ENCODE data around the gene SLC15A4.

SLC15A4 gene

GRCh38 chr12:128783129-128783574 lies 40.6 kb downstream of the SLC15A4 start:
- H3K4me1 ChIP-seq (ENCODE audit: control insufficient read depth, insufficient read depth, low read length) = no peaks in the 10 kb centered on the region
- H3K36me3 ChIP-seq (ENCODE audit: control insufficient read depth, insufficient read depth, low read length) = no peaks in the 10 kb centered on the region
- no peak overlapping the region for H3K4me3 ChIP-seq (ENCODE audit: low read length)
- no peaks in the 10 kb centered on the region for H3K9me3 ChIP-seq (ENCODE audit: control insufficient read depth, low read length)
- no peaks in the 10 kb centered on the region for H3K27me3 ChIP-seq (ENCODE audit: control insufficient read depth, insufficient read depth, low read length)
- no peak overlapping the region for H3K9ac ChIP-seq (ENCODE audit: low read length)

- H3K27me3 ChIP-seq (ENCODE audit: control insufficient read depth, insufficient read depth, low read length) = no peaks in the 10 kb centered on the region
- H3K4me3 ChIP-seq (ENCODE audit: low read length) = no peak overlapping the region
- H3K36me3 ChIP-seq (ENCODE audit: control insufficient read depth, insufficient read depth, low read length) = no peaks in the 10 kb centered on the region
- H3K4me1 ChIP-seq (ENCODE audit: control insufficient read depth, insufficient read depth, low read length) = no peaks in the 10 kb centered on the region
- H3K9ac ChIP-seq (ENCODE audit: low read length) = no peak overlapping the region
- no peaks in the 10 kb centered on the region for H3K9me3 ChIP-seq (ENCODE audit: control insufficient read depth, low read length)
Observed at GRCh38 chr12:128779901-128780300, 43.9 kb downstream of the SLC15A4 start.

GRCh38 chr12:128772249-128772648 lies 51.5 kb downstream of the SLC15A4 start:
- Histone ChIP-seq H3K9ac (ENCODE audit: low read length) (no peak overlapping the region), H3K36me3 (ENCODE audit: control insufficient read depth, insufficient read depth, low read length) (no peaks in the 10 kb centered on the region), H3K4me3 (ENCODE audit: low read length) (no peak overlapping the region), H3K4me1 (ENCODE audit: control insufficient read depth, insufficient read depth, low read length) (no peaks in the 10 kb centered on the region), H3K9me3 (ENCODE audit: control insufficient read depth, low read length) (no peaks in the 10 kb centered on the region), H3K27me3 (ENCODE audit: control insufficient read depth, insufficient read depth, low read length) (peaks cover 14% of the 10 kb centered on the region)

GRCh38 chr12:128771681-128772080 lies 52.1 kb downstream of the SLC15A4 start:
- Histone ChIP-seq H3K4me1 (ENCODE audit: control insufficient read depth, insufficient read depth, low read length) (no peaks in the 10 kb centered on the region), H3K27me3 (ENCODE audit: control insufficient read depth, insufficient read depth, low read length) (peaks cover 17% of the 10 kb centered on the region), H3K9me3 (ENCODE audit: control insufficient read depth, low read length) (no peaks in the 10 kb centered on the region), H3K4me3 (ENCODE audit: low read length) (no peak overlapping the region), H3K9ac (ENCODE audit: low read length) (no peak overlapping the region), H3K36me3 (ENCODE audit: control insufficient read depth, insufficient read depth, low read length) (no peaks in the 10 kb centered on the region)

GRCh38 chr12:128767518-128767917 lies 56.2 kb downstream of the SLC15A4 start:
- Histone ChIP-seq H3K4me3 (ENCODE audit: low read length) (no peak overlapping the region), H3K9ac (ENCODE audit: low read length) (no peak overlapping the region), H3K4me1 (ENCODE audit: control insufficient read depth, insufficient read depth, low read length) (no peaks in the 10 kb centered on the region)

GRCh38 chr12:128766738-128767501 lies 56.8 kb downstream of the SLC15A4 start:
- Histone ChIP-seq H3K4me3 (ENCODE audit: low read length) (no peak overlapping the region), H3K27me3 (ENCODE audit: control insufficient read depth, insufficient read depth, low read length) (peaks cover 21% of the 10 kb centered on the region), H3K9me3 (ENCODE audit: control insufficient read depth, low read length) (no peaks in the 10 kb centered on the region), H3K9ac (ENCODE audit: low read length) (no peak overlapping the region), H3K4me1 (ENCODE audit: control insufficient read depth, insufficient read depth, low read length) (no peaks in the 10 kb centered on the region), H3K36me3 (ENCODE audit: control insufficient read depth, insufficient read depth, low read length) (no peaks in the 10 kb centered on the region)

More at GRCh38 chr12:128767518-128767917, 56.2 kb downstream of the SLC15A4 start:
- H3K36me3 ChIP-seq (ENCODE audit: control insufficient read depth, insufficient read depth, low read length) = no peaks in the 10 kb centered on the region
- peaks cover 21% of the 10 kb centered on the region for H3K27me3 ChIP-seq (ENCODE audit: control insufficient read depth, insufficient read depth, low read length)
- no peaks in the 10 kb centered on the region for H3K9me3 ChIP-seq (ENCODE audit: control insufficient read depth, low read length)

GRCh38 chr12:128763395-128763794 lies 60.4 kb downstream of the SLC15A4 start:
- Histone ChIP-seq H3K9me3 (ENCODE audit: control insufficient read depth, low read length) (no peaks in the 10 kb centered on the region), H3K27me3 (ENCODE audit: control insufficient read depth, insufficient read depth, low read length) (peaks cover 14% of the 10 kb centered on the region), H3K9ac (ENCODE audit: low read length) (no peak overlapping the region), H3K36me3 (ENCODE audit: control insufficient read depth, insufficient read depth, low read length) (no peaks in the 10 kb centered on the region), H3K4me1 (ENCODE audit: control insufficient read depth, insufficient read depth, low read length) (no peaks in the 10 kb centered on the region), H3K4me3 (ENCODE audit: low read length) (no peak overlapping the region)

- Histone ChIP-seq H3K9ac (ENCODE audit: low read length) (no peak overlapping the region), H3K9me3 (ENCODE audit: control insufficient read depth, low read length) (no peaks in the 10 kb centered on the region), H3K36me3 (ENCODE audit: control insufficient read depth, insufficient read depth, low read length) (no peaks in the 10 kb centered on the region), H3K4me3 (ENCODE audit: low read length) (no peak overlapping the region), H3K27me3 (ENCODE audit: control insufficient read depth, insufficient read depth, low read length) (peaks cover 3% of the 10 kb centered on the region), H3K4me1 (ENCODE audit: control insufficient read depth, insufficient read depth, low read length) (no peaks in the 10 kb centered on the region)
Observed at GRCh38 chr12:128761379-128761790, 62.4 kb downstream of the SLC15A4 start.

GRCh38 chr12:128755566-128755965 lies 68.2 kb downstream of the SLC15A4 start:
- H3K9me3 ChIP-seq (ENCODE audit: control insufficient read depth, low read length) = no peaks in the 10 kb centered on the region

GRCh38 chr12:128754275-128754674 lies 69.5 kb downstream of the SLC15A4 start:
- H3K36me3 ChIP-seq (ENCODE audit: control insufficient read depth, insufficient read depth, low read length) = no peaks in the 10 kb centered on the region
- no peaks in the 10 kb centered on the region for H3K9me3 ChIP-seq (ENCODE audit: control insufficient read depth, low read length)
- H3K4me1 ChIP-seq (ENCODE audit: control insufficient read depth, insufficient read depth, low read length) = no peaks in the 10 kb centered on the region
- no peak overlapping the region for H3K9ac ChIP-seq (ENCODE audit: low read length)
- H3K27me3 ChIP-seq (ENCODE audit: control insufficient read depth, insufficient read depth, low read length) = no peaks in the 10 kb centered on the region
- no peak overlapping the region for H3K4me3 ChIP-seq (ENCODE audit: low read length)

More at GRCh38 chr12:128755566-128755965, 68.2 kb downstream of the SLC15A4 start:
- H3K4me1 ChIP-seq (ENCODE audit: control insufficient read depth, insufficient read depth, low read length) = no peaks in the 10 kb centered on the region
- no peak overlapping the region for H3K9ac ChIP-seq (ENCODE audit: low read length)
- H3K4me3 ChIP-seq (ENCODE audit: low read length) = no peak overlapping the region
- H3K36me3 ChIP-seq (ENCODE audit: control insufficient read depth, insufficient read depth, low read length) = no peaks in the 10 kb centered on the region
- H3K27me3 ChIP-seq (ENCODE audit: control insufficient read depth, insufficient read depth, low read length) = no peaks in the 10 kb centered on the region

- H3K9me3 ChIP-seq (ENCODE audit: control insufficient read depth, low read length) = no peaks in the 10 kb centered on the region
- H3K36me3 ChIP-seq (ENCODE audit: control insufficient read depth, insufficient read depth, low read length) = no peaks in the 10 kb centered on the region
- no peaks in the 10 kb centered on the region for H3K4me1 ChIP-seq (ENCODE audit: control insufficient read depth, insufficient read depth, low read length)
- H3K9ac ChIP-seq (ENCODE audit: low read length) = no peak overlapping the region
- H3K27me3 ChIP-seq (ENCODE audit: control insufficient read depth, insufficient read depth, low read length) = no peaks in the 10 kb centered on the region
- H3K4me3 ChIP-seq (ENCODE audit: low read length) = no peak overlapping the region
Observed at GRCh38 chr12:128753438-128753837, 70.3 kb downstream of the SLC15A4 start.

GRCh38 chr12:128752386-128752785 lies 71.4 kb downstream of the SLC15A4 start:
- Histone ChIP-seq H3K27me3 (ENCODE audit: control insufficient read depth, insufficient read depth, low read length) (no peaks in the 10 kb centered on the region), H3K36me3 (ENCODE audit: control insufficient read depth, insufficient read depth, low read length) (no peaks in the 10 kb centered on the region), H3K9ac (ENCODE audit: low read length) (no peak overlapping the region), H3K4me3 (ENCODE audit: low read length) (no peak overlapping the region), H3K9me3 (ENCODE audit: control insufficient read depth, low read length) (no peaks in the 10 kb centered on the region), H3K4me1 (ENCODE audit: control insufficient read depth, insufficient read depth, low read length) (no peaks in the 10 kb centered on the region)
